Measurements from ENCODE around the gene NUP62. TPM values are rescaled to one million over a fixed set of nuclear protein-coding genes. Genes with fewer than 3 reads are reported as not detected.

The NUP62 gene
- total and polyA plus RNA-seq, 2 of the 4 experiments (the other 2 are of a cell fraction), result 21.3 to 29.7 TPM

- Histone ChIP-seq H3K9me1 (ENCODE audit: insufficient read depth, low read length) (peaks cover 3% of the 10 kb centered on the region; the same call in 1 of the 2 replicates), H3K23ac (ENCODE audit: low read depth, low read length) (no peak overlapping the region), H4K20me1 (ENCODE audit: insufficient read depth, low read length) (no peaks in the 10 kb centered on the region; the same call in 1 of the 2 replicates), H3K4me2 (ENCODE audit: low read depth, low read length) (no peak overlapping the region), H3K27me3 (ENCODE audit: control insufficient read depth, insufficient read depth, low read length) (peaks cover 2% of the 10 kb centered on the region; the same call in 1 of the 2 replicates), H2BK15ac (ENCODE audit: low read depth, low read length) (no peak overlapping the region), H3K36me3 (ENCODE audit: control insufficient read depth, insufficient read depth, low read length) (peaks cover 17% of the 10 kb centered on the region), H3K9me3 (ENCODE audit: control insufficient read depth, insufficient read depth, low read length) (no peaks in the 10 kb centered on the region), H3K4me3 (ENCODE audit: insufficient read depth, low read depth, low read length) (no peak overlapping the region), H3K18ac (ENCODE audit: low read depth, low read length) (no peak overlapping the region), H3K4ac (ENCODE audit: low read depth, low read length) (no peak overlapping the region), H3K27ac (ENCODE audit: insufficient read depth, low read length) (no peak overlapping the region), H2BK120ac (ENCODE audit: low read depth, low read length) (no peak overlapping the region), H2BK20ac (ENCODE audit: low read depth, low read length) (no peak overlapping the region), H2AK5ac (ENCODE audit: low read depth, low read length) (no peak overlapping the region), H4K5ac (ENCODE audit: low read depth, low read length) (no peak overlapping the region), H3K56ac (ENCODE audit: extremely low read depth, insufficient read depth, low read length) (no peak overlapping the region), H2AK9ac (replicated peaks; ENCODE audit: low read depth, low read length, poor library complexity) (no peak overlapping the region), H3K9ac (ENCODE audit: low read depth, low read length) (no peak overlapping the region), H4K91ac (ENCODE audit: insufficient read depth, low read depth, low read length) (no peak overlapping the region), H2AFZ (replicated peaks; ENCODE audit: low read length, poor library complexity) (no peak overlapping the region), H2BK5ac (ENCODE audit: low read depth, low read length, poor library complexity, severe bottlenecking) (no peak overlapping the region), H4K8ac (ENCODE audit: low read depth in 2 of 2, low read length in 2 of 2) (no peak overlapping the region), H3K14ac (replicated peaks; ENCODE audit: low read depth, low read length) (no peak overlapping the region), H3K4me1 (ENCODE audit: control insufficient read depth, insufficient read depth, low read length) (no peaks in the 10 kb centered on the region), H3K79me1 (ENCODE audit: low read depth in 1 of 2, low read length in 2 of 2) (no peaks in the 10 kb centered on the region)
- ATAC-seq (ENCODE audit: low read depth) (peak; percentile 68), DNase-seq (peak; percentile 19)
- no TSS peak for BruUV-seq (replicated peaks)
- in situ Hi-C loops (cut with MboI; ENCODE audit: low sequenced_read_pairs) (no loop called here), intact Hi-C loops (cut with micrococcal nuclease) (no loop called here), dilution Hi-C loops (cut with HindIII; ENCODE audit: low sequenced_read_pairs, unreplicated experiment) (no loop called here)
- POLR2A ChIA-PET (ENCODE audit: unreplicated experiment), result no interaction called here
- TF ChIP-seq CEBPB (IDR thresholded peaks at IDR 0.05; ENCODE audit: low read depth, low read length) (no peak), RFX5 (IDR thresholded peaks at IDR 0.05; ENCODE audit: low read depth, low read length) (no peak), MXI1 (IDR thresholded peaks at IDR 0.05; ENCODE audit: borderline replicate concordance, low read depth, low read length) (no peak), CTCF (conservative IDR thresholded peaks at IDR 0.05; ENCODE audit: low read depth, low read length) (0 out of 2 replicates have a peak, but pooled peaks have one; percentile 8), SMC3 (IDR thresholded peaks at IDR 0.05; ENCODE audit: low read depth, low read length) (no peak)
- CTCF ChIA-PET, result no interaction called here
- WGBS, 2 experiments (ENCODE audit: extremely low coverage in 2 of 2, insufficient read length in 1 of 2), result 80% methylated on average over 3 of the region's 3 CpGs; no CpG with 5 or more reads in 1 of the 2 experiments
Observed at GRCh38 chr19:49976496-49976895, 47.2 kb upstream of the NUP62 start.
